ENCODE data around the gene CCDC152.
"Not testable (repeated sequence)": the region's sequence is repeated elsewhere in the genome, so short reads cannot be mapped to it uniquely, and the experiment has no call there.

The CCDC152 gene

GRCh38 chr5:42810834-42811590 lies 54.4 kb downstream of the CCDC152 start:
- H3K4me3 ChIP-seq (ENCODE audit: low read depth in 1 of 5, low read length in 5 of 5) = peak overlapping the region; percentile 81 to 97 (median 87)
- no peaks in the 10 kb centered on the region for H3K27me3 ChIP-seq (ENCODE audit: control insufficient read depth in 5 of 5, insufficient read depth in 4 of 5, low read length in 5 of 5)
- peaks cover 7 to 17% (median 12%) of the 10 kb centered on the region in 5 donors for H3K36me3 ChIP-seq (ENCODE audit: control insufficient read depth in 5 of 5, insufficient read depth in 5 of 5, low read length in 5 of 5)
- peak overlapping the region; percentile 67 to 97 (median 91) for H3K9ac ChIP-seq (ENCODE audit: low read length in 5 of 5)
- peaks cover 0 to 42% (median 30%) of the 10 kb centered on the region in 5 donors for H3K4me1 ChIP-seq (ENCODE audit: control insufficient read depth in 5 of 5, insufficient read depth in 5 of 5, low read length in 5 of 5)
- peak overlapping the region; percentile 95 for H3K27ac ChIP-seq (ENCODE audit: low read depth, low read length)
- H3K9me3 ChIP-seq (ENCODE audit: control insufficient read depth in 5 of 5, low read length in 5 of 5) = no peaks in the 10 kb centered on the region

- Histone ChIP-seq H3K36me3 (ENCODE audit: control insufficient read depth in 5 of 5, insufficient read depth in 5 of 5, low read length in 5 of 5) (peaks cover 0 to 9% (median 5%) of the 10 kb centered on the region in 5 donors), H3K27me3 (ENCODE audit: control insufficient read depth in 5 of 5, insufficient read depth in 4 of 5, low read length in 5 of 5) (no peaks in the 10 kb centered on the region), H3K9me3 (ENCODE audit: control insufficient read depth in 5 of 5, low read length in 5 of 5) (no peaks in the 10 kb centered on the region), H3K27ac (ENCODE audit: low read depth, low read length) (peak within 1 kb of the TSS; percentile 95), H3K4me3 (ENCODE audit: low read depth in 1 of 5, low read length in 5 of 5) (peak within 1 kb of the TSS; percentile 81 to 97 (median 87)), H3K4me1 (ENCODE audit: control insufficient read depth in 5 of 5, insufficient read depth in 5 of 5, low read length in 5 of 5) (peaks cover 0 to 40% (median 25%) of the 10 kb centered on the region in 5 donors), H3K9ac (ENCODE audit: low read length in 5 of 5) (peak within 1 kb of the TSS; percentile 67 to 97 (median 91))
Measured at GRCh38 chr5:42811591-42812446, 55.2 kb downstream of the CCDC152 start, which contains the start of gene SELENOP. SELENOP (minus strand) TSS chr5:42811892; CDS start chr5:42808353, 3,539 bp downstream.

- peak overlapping the region in 3 of 5 donors; percentile 82 to 97 (median 95) for H3K4me3 ChIP-seq (ENCODE audit: low read depth in 1 of 5, low read length in 5 of 5)
Measured at GRCh38 chr5:42812620-42813019, 56.0 kb downstream of the CCDC152 start.

GRCh38 chr5:42813533-42813932 lies 56.9 kb downstream of the CCDC152 start:
- H3K27ac ChIP-seq (ENCODE audit: low read depth, low read length) = no peak overlapping the region
- H3K4me3 ChIP-seq (ENCODE audit: low read depth in 1 of 5, low read length in 5 of 5) = no peak overlapping the region
- no peaks in the 10 kb centered on the region for H3K36me3 ChIP-seq (ENCODE audit: control insufficient read depth in 5 of 5, insufficient read depth in 5 of 5, low read length in 5 of 5)
- no peaks in the 10 kb centered on the region for H3K9me3 ChIP-seq (ENCODE audit: control insufficient read depth in 5 of 5, low read length in 5 of 5)
- peaks cover 0 to 26% (median 18%) of the 10 kb centered on the region in 5 donors for H3K4me1 ChIP-seq (ENCODE audit: control insufficient read depth in 5 of 5, insufficient read depth in 5 of 5, low read length in 5 of 5)
- no peaks in the 10 kb centered on the region for H3K27me3 ChIP-seq (ENCODE audit: control insufficient read depth in 5 of 5, insufficient read depth in 4 of 5, low read length in 5 of 5)
- H3K9ac ChIP-seq (ENCODE audit: low read length in 5 of 5) = no peak overlapping the region

More at GRCh38 chr5:42812620-42813019, 56.0 kb downstream of the CCDC152 start:
- Histone ChIP-seq H3K4me1 (ENCODE audit: control insufficient read depth in 5 of 5, insufficient read depth in 5 of 5, low read length in 5 of 5) (peaks cover 0 to 34% (median 24%) of the 10 kb centered on the region in 5 donors), H3K9me3 (ENCODE audit: control insufficient read depth in 5 of 5, low read length in 5 of 5) (no peaks in the 10 kb centered on the region), H3K27ac (ENCODE audit: low read depth, low read length) (peak overlapping the region; percentile 95), H3K9ac (ENCODE audit: low read length in 5 of 5) (peak overlapping the region in 1 of 5 donors; percentile 67), H3K36me3 (ENCODE audit: control insufficient read depth in 5 of 5, insufficient read depth in 5 of 5, low read length in 5 of 5) (peaks cover 0 to 4% (median 2%) of the 10 kb centered on the region in 5 donors), H3K27me3 (ENCODE audit: control insufficient read depth in 5 of 5, insufficient read depth in 4 of 5, low read length in 5 of 5) (no peaks in the 10 kb centered on the region)

- not testable (repeated sequence) for H3K4me3 ChIP-seq (ENCODE audit: low read depth in 1 of 5, low read length in 5 of 5); H3K27me3 ChIP-seq (ENCODE audit: control insufficient read depth in 5 of 5, insufficient read depth in 4 of 5, low read length in 5 of 5); H3K36me3 ChIP-seq (ENCODE audit: control insufficient read depth in 5 of 5, insufficient read depth in 5 of 5, low read length in 5 of 5); H3K9ac ChIP-seq (ENCODE audit: low read length in 5 of 5); H3K9me3 ChIP-seq (ENCODE audit: control insufficient read depth in 5 of 5, low read length in 5 of 5); H3K27ac ChIP-seq (ENCODE audit: low read depth, low read length)
- H3K4me1 ChIP-seq (ENCODE audit: control insufficient read depth in 5 of 5, insufficient read depth in 5 of 5, low read length in 5 of 5) = peaks cover 0 to 12% (median 9%) of the 10 kb centered on the region in 5 donors
Measured at GRCh38 chr5:42816546-42816945, 59.9 kb downstream of the CCDC152 start.

- no peaks in the 10 kb centered on the region for H3K9me3 ChIP-seq (ENCODE audit: control insufficient read depth in 5 of 5, low read length in 5 of 5)
- H3K4me3 ChIP-seq (ENCODE audit: low read depth in 1 of 5, low read length in 5 of 5) = no peak overlapping the region
- H3K36me3 ChIP-seq (ENCODE audit: control insufficient read depth in 5 of 5, insufficient read depth in 5 of 5, low read length in 5 of 5) = no peaks in the 10 kb centered on the region
- no peaks in the 10 kb centered on the region for H3K27me3 ChIP-seq (ENCODE audit: control insufficient read depth in 5 of 5, insufficient read depth in 4 of 5, low read length in 5 of 5)
- no peak overlapping the region for H3K27ac ChIP-seq (ENCODE audit: low read depth, low read length)
- H3K4me1 ChIP-seq (ENCODE audit: control insufficient read depth in 5 of 5, insufficient read depth in 5 of 5, low read length in 5 of 5) = peaks cover 0 to 10% (median 0%) of the 10 kb centered on the region in 5 donors
- no peak overlapping the region for H3K9ac ChIP-seq (ENCODE audit: low read length in 5 of 5)
Measured at GRCh38 chr5:42819745-42820144, 63.1 kb downstream of the CCDC152 start.

GRCh38 chr5:42822548-42822947 lies 65.9 kb downstream of the CCDC152 start:
- Histone ChIP-seq H3K27ac (ENCODE audit: low read depth, low read length) (no peak overlapping the region), H3K27me3 (ENCODE audit: control insufficient read depth in 5 of 5, insufficient read depth in 4 of 5, low read length in 5 of 5) (no peaks in the 10 kb centered on the region), H3K4me3 (ENCODE audit: low read depth in 1 of 5, low read length in 5 of 5) (no peak overlapping the region), H3K4me1 (ENCODE audit: control insufficient read depth in 5 of 5, insufficient read depth in 5 of 5, low read length in 5 of 5) (peaks cover 0 to 20% (median 0%) of the 10 kb centered on the region in 5 donors), H3K9me3 (ENCODE audit: control insufficient read depth in 5 of 5, low read length in 5 of 5) (no peaks in the 10 kb centered on the region), H3K36me3 (ENCODE audit: control insufficient read depth in 5 of 5, insufficient read depth in 5 of 5, low read length in 5 of 5) (no peaks in the 10 kb centered on the region), H3K9ac (ENCODE audit: low read length in 5 of 5) (no peak overlapping the region)

GRCh38 chr5:42824347-42824976 lies 67.8 kb downstream of the CCDC152 start:
- Histone ChIP-seq H3K27me3 (ENCODE audit: control insufficient read depth in 5 of 5, insufficient read depth in 4 of 5, low read length in 5 of 5) (no peaks in the 10 kb centered on the region), H3K9ac (ENCODE audit: low read length in 5 of 5) (no peak overlapping the region), H3K36me3 (ENCODE audit: control insufficient read depth in 5 of 5, insufficient read depth in 5 of 5, low read length in 5 of 5) (no peaks in the 10 kb centered on the region), H3K9me3 (ENCODE audit: control insufficient read depth in 5 of 5, low read length in 5 of 5) (no peaks in the 10 kb centered on the region), H3K27ac (ENCODE audit: low read depth, low read length) (no peak overlapping the region), H3K4me3 (ENCODE audit: low read depth in 1 of 5, low read length in 5 of 5) (no peak overlapping the region), H3K4me1 (ENCODE audit: control insufficient read depth in 5 of 5, insufficient read depth in 5 of 5, low read length in 5 of 5) (peaks cover 0 to 20% (median 0%) of the 10 kb centered on the region in 5 donors)

GRCh38 chr5:42825422-42826148 lies 69.0 kb downstream of the CCDC152 start:
- Histone ChIP-seq H3K36me3 (ENCODE audit: control insufficient read depth in 5 of 5, insufficient read depth in 5 of 5, low read length in 5 of 5) (no peaks in the 10 kb centered on the region), H3K9ac (ENCODE audit: low read length in 5 of 5) (no peak overlapping the region), H3K4me3 (ENCODE audit: low read depth in 1 of 5, low read length in 5 of 5) (no peak overlapping the region), H3K27me3 (ENCODE audit: control insufficient read depth in 5 of 5, insufficient read depth in 4 of 5, low read length in 5 of 5) (no peaks in the 10 kb centered on the region), H3K9me3 (ENCODE audit: control insufficient read depth in 5 of 5, low read length in 5 of 5) (no peaks in the 10 kb centered on the region), H3K4me1 (ENCODE audit: control insufficient read depth in 5 of 5, insufficient read depth in 5 of 5, low read length in 5 of 5) (peaks cover 0 to 20% (median 0%) of the 10 kb centered on the region in 5 donors), H3K27ac (ENCODE audit: low read depth, low read length) (no peak overlapping the region)

Data from subcutaneous abdominal adipose tissue (tissue), 5 donors.